ENCODE results near the gene CARMIL3.
"Not testable (repeated sequence)": the region's sequence is repeated elsewhere in the genome, so short reads cannot be mapped to it uniquely, and the experiment has no call there.

CARMIL3 gene

DNA sequence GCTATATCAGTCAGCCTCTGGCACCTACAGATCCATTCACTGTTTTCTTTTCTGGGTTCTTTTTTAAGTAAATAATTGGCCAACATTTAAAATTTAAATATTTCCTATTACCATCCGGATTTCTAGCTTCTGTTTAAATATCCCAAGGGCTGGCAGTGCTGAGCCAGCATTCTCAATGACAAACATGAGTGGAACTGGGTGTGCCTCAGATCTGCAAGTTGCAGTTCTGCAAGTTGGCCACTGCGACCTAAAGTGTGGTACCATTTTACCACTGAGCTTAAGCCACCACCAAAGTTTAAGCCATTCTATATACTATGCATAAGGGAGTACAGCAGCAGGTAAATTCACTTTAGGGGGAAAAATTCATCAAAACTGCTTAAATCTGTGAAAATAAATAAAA is 31.9 kb upstream of the CARMIL3 start:
- H3K9me3 ChIP-seq (replicated peaks in 1 of 2; ENCODE audit: control insufficient read depth in 2 of 2, insufficient read depth in 1 of 2, low read depth in 1 of 2, low read length in 2 of 2); H3K27ac ChIP-seq (replicated peaks; ENCODE audit: low read length); H3K4ac ChIP-seq (ENCODE audit: low read length); H2BK120ac ChIP-seq (ENCODE audit: low read depth, low read length); H3K9ac ChIP-seq (ENCODE audit: low read depth, low read length, poor library complexity); H3K27me3 ChIP-seq (ENCODE audit: control insufficient read depth in 3 of 3, insufficient read depth in 3 of 3, low read depth in 1 of 3, low read length in 3 of 3); H3K14ac ChIP-seq (ENCODE audit: low read length); DNase-seq (ENCODE audit: low spot score); H2BK5ac ChIP-seq (ENCODE audit: low read length); H4K8ac ChIP-seq (ENCODE audit: low read depth, low read length); H2BK12ac ChIP-seq (ENCODE audit: low read length); H4K91ac ChIP-seq (ENCODE audit: low read depth, low read length, poor library complexity); H3K4me1 ChIP-seq (ENCODE audit: control insufficient read depth in 2 of 2, insufficient read depth in 1 of 2, low read depth in 1 of 2, low read length in 2 of 2); H2AK5ac ChIP-seq (ENCODE audit: low read depth, low read length); H2AFZ ChIP-seq (ENCODE audit: low read length); H3K4me2 ChIP-seq (ENCODE audit: insufficient read depth, low read length, poor library complexity, severe bottlenecking); H3K36me3 ChIP-seq (replicated peaks in 1 of 2; ENCODE audit: control insufficient read depth in 2 of 2, insufficient read depth in 2 of 2, low read length in 2 of 2); H3K4me3 ChIP-seq (ENCODE audit: low read length in 2 of 2); H2BK15ac ChIP-seq (ENCODE audit: low read length); H3K79me1 ChIP-seq (ENCODE audit: low read depth, low read length); H3K18ac ChIP-seq (ENCODE audit: low read length); H3K23ac ChIP-seq (ENCODE audit: low read depth, low read length, poor library complexity): not testable (repeated sequence)
- WGBS, 2 donors (ENCODE audit: extremely low coverage in 2 of 2, insufficient read length in 2 of 2, insufficient replicate concordance in 1 of 2): no CpG with 5 or more reads among the region's 2 CpGs

DNA sequence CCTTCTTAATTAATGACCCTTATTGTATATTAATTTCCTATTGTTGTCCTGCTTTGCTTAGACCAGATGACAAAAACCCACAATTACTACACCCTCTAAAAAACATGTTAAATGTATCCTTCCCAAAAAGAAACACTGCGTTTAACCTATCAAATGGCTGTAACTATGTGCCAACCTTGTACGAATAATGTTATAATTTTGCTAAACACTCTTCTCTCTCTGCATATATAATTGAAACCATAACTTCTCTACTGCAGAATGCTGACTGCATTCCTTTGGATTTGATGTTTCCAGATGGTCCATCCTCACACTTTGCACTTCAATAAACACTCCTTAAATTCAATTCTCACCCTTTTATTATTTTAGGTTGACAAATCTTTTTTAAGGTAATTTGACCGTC is 31.3 kb upstream of the CARMIL3 start:
- not testable (repeated sequence) for H3K79me1 ChIP-seq (ENCODE audit: low read depth, low read length); H3K36me3 ChIP-seq (replicated peaks in 1 of 2; ENCODE audit: control insufficient read depth in 2 of 2, insufficient read depth in 2 of 2, low read length in 2 of 2); H3K23ac ChIP-seq (ENCODE audit: low read depth, low read length, poor library complexity); H4K8ac ChIP-seq (ENCODE audit: low read depth, low read length); H3K4me1 ChIP-seq (ENCODE audit: control insufficient read depth in 2 of 2, insufficient read depth in 1 of 2, low read depth in 1 of 2, low read length in 2 of 2); DNase-seq (ENCODE audit: low spot score); H2BK120ac ChIP-seq (ENCODE audit: low read depth, low read length); H2AK5ac ChIP-seq (ENCODE audit: low read depth, low read length); H3K27ac ChIP-seq (replicated peaks; ENCODE audit: low read length); H3K27me3 ChIP-seq (ENCODE audit: control insufficient read depth in 3 of 3, insufficient read depth in 3 of 3, low read depth in 1 of 3, low read length in 3 of 3); H2BK12ac ChIP-seq (ENCODE audit: low read length); H3K18ac ChIP-seq (ENCODE audit: low read length); H2BK5ac ChIP-seq (ENCODE audit: low read length); H3K4me2 ChIP-seq (ENCODE audit: insufficient read depth, low read length, poor library complexity, severe bottlenecking); H4K91ac ChIP-seq (ENCODE audit: low read depth, low read length, poor library complexity); H3K4ac ChIP-seq (ENCODE audit: low read length); H3K9me3 ChIP-seq (replicated peaks in 1 of 2; ENCODE audit: control insufficient read depth in 2 of 2, insufficient read depth in 1 of 2, low read depth in 1 of 2, low read length in 2 of 2); H3K14ac ChIP-seq (ENCODE audit: low read length); H3K4me3 ChIP-seq (ENCODE audit: low read length in 2 of 2); H2BK15ac ChIP-seq (ENCODE audit: low read length); H2AFZ ChIP-seq (ENCODE audit: low read length); H3K9ac ChIP-seq (ENCODE audit: low read depth, low read length, poor library complexity)
- no CpG with 5 or more reads among the region's 3 CpGs for WGBS, 2 donors (ENCODE audit: extremely low coverage in 2 of 2, insufficient read length in 2 of 2, insufficient replicate concordance in 1 of 2)

DNA sequence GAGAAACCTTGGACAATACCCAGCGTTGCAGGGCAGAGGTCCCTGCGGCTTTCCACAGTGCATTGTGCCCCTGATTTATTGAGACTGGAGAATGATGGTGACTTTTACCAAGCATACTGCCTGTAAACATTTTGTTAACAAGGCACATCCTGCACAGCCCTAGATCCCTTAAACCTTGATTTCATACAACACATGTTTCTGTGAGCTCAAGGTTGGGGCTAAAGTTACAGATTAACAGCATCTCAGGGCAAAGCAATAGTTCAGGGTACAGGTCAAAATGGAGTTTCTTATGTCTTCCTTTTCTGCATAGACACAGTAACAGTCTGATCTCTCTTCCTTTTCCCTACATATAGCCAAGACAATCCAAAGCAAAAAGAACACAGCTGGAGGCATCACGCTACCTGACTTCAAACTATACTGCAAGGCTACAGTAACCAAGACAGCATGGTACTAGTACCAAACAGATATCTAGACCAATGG is 26.8 kb upstream of the CARMIL3 start:
- not testable (repeated sequence) for H2BK15ac ChIP-seq (ENCODE audit: low read length); DNase-seq (ENCODE audit: low spot score); H3K9ac ChIP-seq (ENCODE audit: low read depth, low read length, poor library complexity); H2BK12ac ChIP-seq (ENCODE audit: low read length); H3K9me3 ChIP-seq (replicated peaks in 1 of 2; ENCODE audit: control insufficient read depth in 2 of 2, insufficient read depth in 1 of 2, low read depth in 1 of 2, low read length in 2 of 2); H3K4me1 ChIP-seq (ENCODE audit: control insufficient read depth in 2 of 2, insufficient read depth in 1 of 2, low read depth in 1 of 2, low read length in 2 of 2); H3K23ac ChIP-seq (ENCODE audit: low read depth, low read length, poor library complexity); H2BK120ac ChIP-seq (ENCODE audit: low read depth, low read length); H4K91ac ChIP-seq (ENCODE audit: low read depth, low read length, poor library complexity); H3K36me3 ChIP-seq (replicated peaks in 1 of 2; ENCODE audit: control insufficient read depth in 2 of 2, insufficient read depth in 2 of 2, low read length in 2 of 2); H3K14ac ChIP-seq (ENCODE audit: low read length); H3K4me3 ChIP-seq (ENCODE audit: low read length in 2 of 2); H2AFZ ChIP-seq (ENCODE audit: low read length); H2AK5ac ChIP-seq (ENCODE audit: low read depth, low read length); H3K27me3 ChIP-seq (ENCODE audit: control insufficient read depth in 3 of 3, insufficient read depth in 3 of 3, low read depth in 1 of 3, low read length in 3 of 3); H2BK5ac ChIP-seq (ENCODE audit: low read length); H3K4me2 ChIP-seq (ENCODE audit: insufficient read depth, low read length, poor library complexity, severe bottlenecking); H3K18ac ChIP-seq (ENCODE audit: low read length); H4K8ac ChIP-seq (ENCODE audit: low read depth, low read length); H3K4ac ChIP-seq (ENCODE audit: low read length); H3K79me1 ChIP-seq (ENCODE audit: low read depth, low read length); H3K27ac ChIP-seq (replicated peaks; ENCODE audit: low read length)
- no CpG with 5 or more reads among the region's 3 CpGs for WGBS, 2 donors (ENCODE audit: extremely low coverage in 2 of 2, insufficient read length in 2 of 2, insufficient replicate concordance in 1 of 2)

DNA sequence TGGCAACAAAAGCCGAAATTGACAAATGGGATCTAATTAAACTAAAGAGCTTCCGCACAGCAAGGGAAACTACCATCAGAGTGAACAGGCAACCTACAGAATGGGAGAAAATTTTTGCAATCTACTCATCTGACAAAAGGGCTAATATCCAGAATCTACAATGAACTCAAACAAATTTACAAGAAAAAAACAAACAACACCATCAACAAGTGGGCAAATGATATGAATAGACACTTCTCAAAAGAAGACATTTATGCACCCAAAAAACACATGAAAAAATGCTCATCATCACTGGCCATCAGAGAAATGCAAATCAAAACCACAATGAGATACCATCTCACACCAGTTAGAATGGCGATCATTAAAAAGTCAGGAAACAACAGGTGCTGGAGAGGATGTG is 22.1 kb upstream of the CARMIL3 start:
- not testable (repeated sequence) for H3K23ac ChIP-seq (ENCODE audit: low read depth, low read length, poor library complexity); H3K18ac ChIP-seq (ENCODE audit: low read length); H3K4me3 ChIP-seq (ENCODE audit: low read length in 2 of 2); H3K14ac ChIP-seq (ENCODE audit: low read length); H2BK12ac ChIP-seq (ENCODE audit: low read length); H4K8ac ChIP-seq (ENCODE audit: low read depth, low read length); H2BK15ac ChIP-seq (ENCODE audit: low read length); H3K27ac ChIP-seq (replicated peaks; ENCODE audit: low read length); H3K4me1 ChIP-seq (ENCODE audit: control insufficient read depth in 2 of 2, insufficient read depth in 1 of 2, low read depth in 1 of 2, low read length in 2 of 2); H3K9me3 ChIP-seq (replicated peaks in 1 of 2; ENCODE audit: control insufficient read depth in 2 of 2, insufficient read depth in 1 of 2, low read depth in 1 of 2, low read length in 2 of 2); H3K27me3 ChIP-seq (ENCODE audit: control insufficient read depth in 3 of 3, insufficient read depth in 3 of 3, low read depth in 1 of 3, low read length in 3 of 3); H4K91ac ChIP-seq (ENCODE audit: low read depth, low read length, poor library complexity); H2AFZ ChIP-seq (ENCODE audit: low read length); H2BK120ac ChIP-seq (ENCODE audit: low read depth, low read length); H2BK5ac ChIP-seq (ENCODE audit: low read length); DNase-seq (ENCODE audit: low spot score); H3K4me2 ChIP-seq (ENCODE audit: insufficient read depth, low read length, poor library complexity, severe bottlenecking); H3K36me3 ChIP-seq (replicated peaks in 1 of 2; ENCODE audit: control insufficient read depth in 2 of 2, insufficient read depth in 2 of 2, low read length in 2 of 2); H3K79me1 ChIP-seq (ENCODE audit: low read depth, low read length); H3K9ac ChIP-seq (ENCODE audit: low read depth, low read length, poor library complexity); H3K4ac ChIP-seq (ENCODE audit: low read length); H2AK5ac ChIP-seq (ENCODE audit: low read depth, low read length)
- no CpG with 5 or more reads among the region's 3 CpGs for WGBS, 2 donors (ENCODE audit: extremely low coverage in 2 of 2, insufficient read length in 2 of 2, insufficient replicate concordance in 1 of 2)

All from neuronal stem cell (in vitro differentiated cells).